RWPE1 (cell line): ENCODE results near the gene NLRP14.

ENCODE experiments used
- CTCF ChIA-PET: fragments of 350-600 bp; sonication (Branson Sonifier 250); formaldehyde crosslinking; extraction: SDS; loops from one replicate; lab custom pipeline; 2021; lab: Yijun Ruan, JAX
- POLR2A ChIA-PET: fragments of 400-600 bp; formaldehyde crosslinking; extraction: SDS; loops from one replicate; lab custom pipeline; 2020; ENCODE audit warnings: antibody characterized with exemption; ENCODE audit not compliant: low non-redundant PET; lab: Yijun Ruan, JAX
- DNase-seq: peaks from one replicate; pipeline ENCODE4 v3.0.0; 2012; ENCODE audit warnings: low spot score
- H3K27ac ChIP-seq: fragments of 450-650 bp; 2 replicates; pipeline ENCODE4 v1.5.1; 2017
- TF ChIP-seq, protein P1 (sequence below): fragments of 450-650 bp; conservative IDR thresholded peaks from 2 replicates; pipeline ENCODE4 v1.5.1; 2017; ENCODE audit warnings: low read depth, mild to moderate bottlenecking

NLRP14 gene

DNA sequence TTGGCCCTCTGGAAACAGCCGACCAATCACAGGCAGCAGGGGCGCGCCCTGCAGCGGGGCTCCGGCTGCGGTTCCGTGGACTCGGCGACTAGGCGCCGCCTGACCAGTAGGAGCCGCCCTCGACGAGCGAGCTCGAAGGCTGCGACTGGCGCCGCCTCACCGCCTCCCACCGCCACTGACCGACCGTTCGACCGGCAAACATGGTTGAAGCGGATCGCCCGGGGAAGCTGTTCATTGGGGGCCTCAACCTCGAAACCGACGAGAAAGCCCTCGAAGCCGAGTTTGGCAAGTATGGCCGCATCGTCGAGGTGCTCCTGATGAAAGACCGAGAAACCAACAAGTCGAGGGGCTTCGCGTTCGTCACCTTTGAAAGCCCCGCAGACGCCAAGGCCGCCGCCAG lies 68.6 kb downstream of the NLRP14 start, which contains the start of gene RBMXL2:
Gene RBMXL2 (plus strand): TSS at position 78 of the 400 bp plus-strand sequence. CDS start 123 bp downstream, at position 201.
- ChIA-PET POLR2A (no interaction called here), CTCF (interaction anchor here (0.7 kb wide), 1 partner anchor 606 kb away, joined by 3 read pairs; no protein-coding TSS in a partner anchor)
- no peak for DNase-seq

DNA sequence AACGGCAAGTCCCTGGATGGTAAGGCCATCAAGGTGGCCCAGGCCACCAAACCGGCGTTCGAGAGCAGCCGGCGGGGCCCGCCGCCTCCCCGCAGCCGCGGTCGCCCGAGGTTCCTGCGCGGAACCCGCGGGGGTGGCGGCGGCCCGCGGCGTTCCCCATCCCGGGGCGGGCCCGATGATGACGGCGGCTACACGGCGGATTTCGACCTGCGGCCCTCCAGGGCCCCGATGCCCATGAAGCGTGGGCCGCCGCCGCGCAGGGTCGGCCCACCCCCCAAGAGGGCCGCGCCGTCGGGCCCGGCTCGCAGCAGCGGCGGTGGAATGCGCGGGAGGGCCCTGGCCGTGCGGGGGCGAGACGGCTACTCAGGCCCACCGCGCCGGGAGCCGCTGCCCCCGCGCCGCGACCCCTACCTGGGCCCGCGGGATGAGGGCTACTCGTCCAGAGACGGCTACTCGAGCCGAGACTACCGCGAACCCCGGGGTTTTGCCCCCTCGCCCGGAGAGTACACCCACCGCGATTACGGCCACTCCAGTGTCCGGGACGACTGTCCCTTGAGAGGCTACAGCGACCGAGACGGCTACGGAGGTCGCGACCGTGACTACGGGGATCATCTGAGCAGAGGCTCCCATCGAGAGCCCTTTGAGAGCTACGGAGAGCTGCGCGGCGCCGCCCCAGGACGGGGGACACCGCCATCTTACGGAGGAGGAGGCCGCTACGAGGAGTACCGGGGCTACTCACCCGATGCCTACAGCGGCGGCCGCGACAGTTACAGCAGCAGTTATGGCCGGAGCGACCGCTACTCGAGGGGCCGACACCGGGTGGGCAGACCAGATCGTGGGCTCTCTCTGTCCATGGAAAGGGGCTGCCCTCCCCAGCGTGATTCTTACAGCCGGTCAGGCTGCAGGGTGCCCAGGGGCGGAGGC lies 69.3 kb downstream of the NLRP14 start:
- POLR2A ChIA-PET = no interaction called here
- no peak for DNase-seq
- CTCF ChIA-PET = interaction anchor here (0.7 kb wide), 1 partner anchor 605 kb away, joined by 3 read pairs; no protein-coding TSS in a partner anchor

More for the DNA sequence above, 68.6 kb downstream of the NLRP14 start, which contains the start of gene RBMXL2:
- TF ChIP-seq, protein P1, sequence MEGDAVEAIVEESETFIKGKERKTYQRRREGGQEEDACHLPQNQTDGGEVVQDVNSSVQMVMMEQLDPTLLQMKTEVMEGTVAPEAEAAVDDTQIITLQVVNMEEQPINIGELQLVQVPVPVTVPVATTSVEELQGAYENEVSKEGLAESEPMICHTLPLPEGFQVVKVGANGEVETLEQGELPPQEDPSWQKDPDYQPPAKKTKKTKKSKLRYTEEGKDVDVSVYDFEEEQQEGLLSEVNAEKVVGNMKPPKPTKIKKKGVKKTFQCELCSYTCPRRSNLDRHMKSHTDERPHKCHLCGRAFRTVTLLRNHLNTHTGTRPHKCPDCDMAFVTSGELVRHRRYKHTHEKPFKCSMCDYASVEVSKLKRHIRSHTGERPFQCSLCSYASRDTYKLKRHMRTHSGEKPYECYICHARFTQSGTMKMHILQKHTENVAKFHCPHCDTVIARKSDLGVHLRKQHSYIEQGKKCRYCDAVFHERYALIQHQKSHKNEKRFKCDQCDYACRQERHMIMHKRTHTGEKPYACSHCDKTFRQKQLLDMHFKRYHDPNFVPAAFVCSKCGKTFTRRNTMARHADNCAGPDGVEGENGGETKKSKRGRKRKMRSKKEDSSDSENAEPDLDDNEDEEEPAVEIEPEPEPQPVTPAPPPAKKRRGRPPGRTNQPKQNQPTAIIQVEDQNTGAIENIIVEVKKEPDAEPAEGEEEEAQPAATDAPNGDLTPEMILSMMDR = no peak
- H3K27ac ChIP-seq = no peak within 1 kb of the TSS

DNA sequence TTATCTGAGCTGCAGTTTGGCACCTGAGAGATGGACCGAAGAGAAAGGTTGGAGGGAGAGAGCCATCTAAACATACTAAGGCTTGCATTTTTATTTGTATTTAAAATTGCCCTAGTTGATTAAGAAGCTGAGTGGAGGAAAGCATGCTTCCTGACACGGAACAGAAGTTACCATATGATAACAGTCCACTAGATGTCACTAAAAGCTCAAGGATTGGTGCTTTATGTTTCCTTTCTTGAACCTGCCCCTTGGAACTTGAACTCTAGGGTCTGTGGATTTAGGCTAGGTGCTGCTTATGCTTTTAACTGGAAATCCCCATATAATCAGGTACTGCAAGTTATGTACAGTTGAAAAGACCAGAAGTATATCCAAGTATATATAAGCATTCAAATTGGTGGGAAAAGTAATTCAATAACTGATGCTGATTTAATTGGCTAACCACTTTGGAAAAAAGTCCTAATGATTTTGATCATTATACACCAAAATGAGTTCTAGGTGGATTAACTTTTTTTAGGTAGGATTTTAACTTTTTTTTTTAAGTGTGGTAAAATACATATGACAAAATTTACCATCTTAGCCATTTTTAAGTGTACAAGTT lies 78.1 kb downstream of the NLRP14 start:
- peak; percentile 39 for DNase-seq
- no peak overlapping the region for H3K27ac ChIP-seq
- ChIA-PET POLR2A (no interaction called here), CTCF (interaction anchor here (0.5 to 1.1 kb wide), 13 partner anchors 10 to 1117 kb away, joined by 3 to 5 read pairs (median 3); no protein-coding TSS in a partner anchor)
- TF ChIP-seq, protein P1 = peak; percentile 62

More for the DNA sequence above, 69.3 kb downstream of the NLRP14 start:
- H3K27ac ChIP-seq = no peak overlapping the region
- TF ChIP-seq, protein P1 = no peak

DNA sequence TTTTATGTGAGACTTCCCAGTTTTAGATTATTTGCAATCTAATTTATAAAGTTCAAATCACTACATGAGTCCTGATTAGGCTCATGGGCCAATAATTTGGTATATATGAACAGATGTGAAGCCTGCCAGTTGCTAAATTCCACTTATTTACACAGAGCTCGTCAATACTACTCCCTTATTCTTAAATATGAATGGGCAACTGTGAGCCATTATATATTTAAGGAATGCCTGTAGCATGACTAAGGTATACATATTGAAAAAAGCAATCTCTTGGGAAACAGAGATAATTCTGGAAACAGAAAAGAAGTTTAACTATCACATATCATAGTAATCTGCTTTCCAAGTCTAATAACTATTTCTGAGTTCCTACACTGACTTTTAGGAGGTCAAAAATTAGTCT lies 95.5 kb downstream of the NLRP14 start:
- ChIA-PET POLR2A (no interaction called here), CTCF (no interaction called here)
- TF ChIP-seq, protein P1 = no peak
- no peak for DNase-seq
- H3K27ac ChIP-seq = no peak overlapping the region

DNA sequence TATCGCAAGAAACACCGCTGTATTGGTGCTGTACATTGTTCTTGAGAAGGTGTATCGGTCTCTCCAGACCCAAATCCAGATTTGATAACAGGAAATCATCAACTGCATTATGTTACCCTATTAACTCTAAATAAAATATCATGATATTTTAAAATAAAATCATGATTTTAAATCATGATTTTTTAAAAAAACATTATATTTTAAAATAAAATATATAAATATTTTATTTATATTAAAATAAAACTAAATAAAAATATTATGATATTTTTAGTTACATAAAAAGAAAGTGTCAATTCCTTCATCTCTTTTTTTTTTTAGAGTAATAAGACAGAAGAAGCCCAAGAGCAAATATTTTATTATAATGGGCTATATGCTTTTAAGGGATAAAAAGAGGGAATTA lies 96.1 kb downstream of the NLRP14 start:
- no peak for DNase-seq
- TF ChIP-seq, protein P1 = no peak
- H3K27ac ChIP-seq = no peak overlapping the region
- ChIA-PET CTCF (no interaction called here), POLR2A (no interaction called here)
